Naive thymus-derived CD4-positive, alpha-beta T cell (primary cell): ENCODE data around the gene KCNIP3. TPM values are rescaled to one million over a fixed set of nuclear protein-coding genes. Genes with fewer than 3 reads are reported as not detected.

Source experiments
- ATAC-seq: fragments of 150-1000 bp; cut with Tn5 transposase; 2 replicates; pipeline ENCODE4 v1.10.0; 2021; ENCODE audit warnings: mild to moderate bottlenecking, moderate library complexity
- CTCF ChIA-PET: fragments of 350-600 bp; sonication (Branson Sonifier 250); formaldehyde crosslinking; loops from one replicate; lab custom pipeline; 2021; ENCODE audit warnings: antibody characterized with exemption; lab: Charles Lee
- POLR2A ChIA-PET: fragments of 350-600 bp; sonication (Branson Sonifier 250); formaldehyde crosslinking; loops from one replicate; lab custom pipeline; 2021; ENCODE audit warnings: antibody characterized with exemption, inconsistent platforms; lab: Charles Lee
- DNase-seq, 9 donors: peaks; one replicate each; pipeline versions ENCODE4 v3.0.0 to v3.0.0-alpha.2; 2020 to 2022; ENCODE audit warnings: mixed read lengths in 1 of 9
- H3K27ac ChIP-seq: one replicate; pipeline ENCODE4 v1.7.0; 2013; ENCODE audit warnings: mild to moderate bottlenecking, low read depth, low read length, moderate library complexity
- H3K27me3 ChIP-seq, 2 donors: one replicate each; pipeline ENCODE4 v1.7.0; 2013; ENCODE audit warnings: low read length in 2 of 2, mild to moderate bottlenecking in 2 of 2, moderate library complexity in 2 of 2; ENCODE audit not compliant: control insufficient read depth in 2 of 2, insufficient read depth in 2 of 2
- H3K36me3 ChIP-seq, 3 experiments: 1 replicate in 2 of 3; 2 replicates in 1 of 3; pipeline ENCODE4 v1.7.0; 2013; ENCODE audit warnings: low read length in 3 of 3, mild to moderate bottlenecking in 3 of 3, moderate library complexity in 1 of 3; ENCODE audit not compliant: insufficient read depth in 3 of 3, control insufficient read depth in 2 of 3
- H3K4me1 ChIP-seq, 2 donors: one replicate each; pipeline ENCODE4 v1.7.0; 2013; ENCODE audit warnings: low read length in 2 of 2, mild to moderate bottlenecking in 2 of 2, moderate library complexity in 1 of 2; ENCODE audit not compliant: control insufficient read depth in 2 of 2, insufficient read depth in 2 of 2
- H3K4me3 ChIP-seq: 2 replicates; pipeline ENCODE4 v1.7.0; 2013; ENCODE audit warnings: mild to moderate bottlenecking, low read length
- H3K9me3 ChIP-seq, 3 experiments: 1 replicate in 2 of 3; 2 replicates in 1 of 3; pipeline ENCODE4 v1.7.0; 2013; ENCODE audit warnings: low read length in 3 of 3; ENCODE audit not compliant: control insufficient read depth in 2 of 3
- H3K27ac Mint-ChIP-seq, 9 donors: one replicate each; pipeline ENCODE4 v1.8.0; 2020 to 2022; ENCODE audit warnings: mixed read lengths in 9 of 9, mild to moderate bottlenecking in 8 of 9, moderate library complexity in 5 of 9, inconsistent platforms in 2 of 9
- H3K27me3 Mint-ChIP-seq, 5 donors: one replicate each; pipeline ENCODE4 v1.8.0; 2021 to 2022; ENCODE audit warnings: mixed read lengths in 5 of 5, mild to moderate bottlenecking in 1 of 5
- H3K36me3 Mint-ChIP-seq, 5 donors: one replicate each; pipeline ENCODE4 v1.8.0; 2020 to 2022; ENCODE audit warnings: mixed read lengths in 5 of 5, mild to moderate bottlenecking in 3 of 5, inconsistent platforms in 1 of 5
- H3K4me1 Mint-ChIP-seq, 7 donors: one replicate each; pipeline ENCODE4 v1.8.0; 2020 to 2022; ENCODE audit warnings: mixed read lengths in 7 of 7, mild to moderate bottlenecking in 3 of 7, inconsistent platforms in 1 of 7
- H3K4me3 Mint-ChIP-seq, 10 donors: one replicate each; pipeline ENCODE4 v1.8.0; 2020 to 2022; ENCODE audit warnings: mild to moderate bottlenecking in 10 of 10, mixed read lengths in 10 of 10, moderate library complexity in 6 of 10, inconsistent platforms in 2 of 10
- H3K9me3 Mint-ChIP-seq, 11 donors: one replicate each; pipeline ENCODE4 v1.8.0; 2020 to 2022; ENCODE audit warnings: mixed read lengths in 11 of 11, mild to moderate bottlenecking in 4 of 11, inconsistent platforms in 1 of 11, moderate library complexity in 1 of 11
- intact Hi-C, 2 donors: fragments of 100-400 bp; cut with micrococcal nuclease; formaldehyde crosslinking; loops; one replicate each; pipeline ENCODE4 v1.15.1; 2023
- polyA plus RNA-seq, 2 donors: library from polyadenylated mRNA; unstranded; fragments of 300-500 nt; fragmentation: Illumina TruSeq; gene quantifications; one replicate each; pipeline ENCODE4 v1.2.3, GENCODE V29; 2021
- total RNA-seq, 6 experiments: library from RNA in 5 of 6; stranded (reverse) in 5 of 6; gene quantifications; 1 replicate in 5 of 6; 2 replicates in 1 of 6; pipeline ENCODE4 v1.2.3 and lab custom pipeline; 2021 to 2026

KCNIP3 gene
- total and polyA plus RNA-seq, 7 experiments from 2014 or later = 1.0 TPM; not detected in 6

GRCh38 chr2:95344215-95344583 lies 47.1 kb downstream of the KCNIP3 start:
- Mint-ChIP-seq H3K27me3 (peaks cover 39 to 55% (median 42%) of the 10 kb centered on the region in 5 donors), H3K4me1 (peaks cover 0 to 3% (median 0%) of the 10 kb centered on the region in 7 donors), H3K9me3 (no peaks in the 10 kb centered on the region), H3K36me3 (no peaks in the 10 kb centered on the region), H3K4me3 (peak overlapping the region in 1 of 10 donors; percentile 21), H3K27ac (no peak overlapping the region)
- H3K27me3 ChIP-seq = peaks cover 3 to 9% of the 10 kb centered on the region in 2 donors
- intact Hi-C loops = loop anchor here in 1 of 2 donors (10.0 kb wide), 1 partner anchor 269 kb away; no protein-coding TSS in a partner anchor
- H3K4me3 ChIP-seq = no peak overlapping the region
- ATAC-seq (no peak), DNase-seq (no peak)
- H3K36me3 ChIP-seq = no peaks in the 10 kb centered on the region
- no peak overlapping the region for H3K27ac ChIP-seq
- ChIA-PET POLR2A (no interaction called here), CTCF (no interaction called here)
- H3K9me3 ChIP-seq = no peaks in the 10 kb centered on the region
- no peaks in the 10 kb centered on the region for H3K4me1 ChIP-seq

DNA sequence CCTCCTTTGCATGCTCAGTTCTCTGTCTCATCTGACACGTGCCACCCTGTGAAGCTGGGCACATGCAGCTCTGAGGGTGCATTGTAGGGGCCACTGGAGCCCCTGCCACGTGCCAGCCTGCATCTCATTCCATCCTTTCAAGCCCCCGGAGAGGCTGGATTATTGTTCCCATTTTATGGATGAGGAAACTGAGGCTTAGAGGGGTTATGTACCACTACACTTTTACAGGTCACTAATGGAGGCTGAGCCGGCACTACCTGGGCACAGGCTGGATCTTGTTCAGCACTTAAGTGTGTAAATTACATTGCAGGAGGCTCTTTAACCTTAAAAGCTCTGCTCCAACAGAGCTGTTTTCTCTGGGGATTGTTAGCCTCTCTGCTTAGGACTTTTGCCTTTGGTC lies 47.5 kb downstream of the KCNIP3 start:
- no peaks in the 10 kb centered on the region for H3K9me3 Mint-ChIP-seq
- intact Hi-C loops = loop anchor here in 1 of 2 donors (10.0 kb wide), 1 partner anchor 270 kb away; no protein-coding TSS in a partner anchor
- ATAC-seq (no peak), DNase-seq (no peak)
- H3K27me3 ChIP-seq = peaks cover 3 to 9% of the 10 kb centered on the region in 2 donors
- peaks cover 0 to 3% (median 0%) of the 10 kb centered on the region in 7 donors for H3K4me1 Mint-ChIP-seq
- H3K4me3 Mint-ChIP-seq = peak overlapping the region in 7 of 10 donors; percentile 3 to 84 (median 33)
- H3K4me3 ChIP-seq = no peak overlapping the region
- H3K36me3 Mint-ChIP-seq = no peaks in the 10 kb centered on the region
- CTCF ChIA-PET = no interaction called here
- H3K27ac ChIP-seq = no peak overlapping the region
- H3K27me3 Mint-ChIP-seq = peaks cover 39 to 60% (median 41%) of the 10 kb centered on the region in 5 donors
- POLR2A ChIA-PET = no interaction called here
- H3K9me3 ChIP-seq = no peaks in the 10 kb centered on the region
- H3K4me1 ChIP-seq = no peaks in the 10 kb centered on the region
- no peak overlapping the region for H3K27ac Mint-ChIP-seq
- no peaks in the 10 kb centered on the region for H3K36me3 ChIP-seq

DNA sequence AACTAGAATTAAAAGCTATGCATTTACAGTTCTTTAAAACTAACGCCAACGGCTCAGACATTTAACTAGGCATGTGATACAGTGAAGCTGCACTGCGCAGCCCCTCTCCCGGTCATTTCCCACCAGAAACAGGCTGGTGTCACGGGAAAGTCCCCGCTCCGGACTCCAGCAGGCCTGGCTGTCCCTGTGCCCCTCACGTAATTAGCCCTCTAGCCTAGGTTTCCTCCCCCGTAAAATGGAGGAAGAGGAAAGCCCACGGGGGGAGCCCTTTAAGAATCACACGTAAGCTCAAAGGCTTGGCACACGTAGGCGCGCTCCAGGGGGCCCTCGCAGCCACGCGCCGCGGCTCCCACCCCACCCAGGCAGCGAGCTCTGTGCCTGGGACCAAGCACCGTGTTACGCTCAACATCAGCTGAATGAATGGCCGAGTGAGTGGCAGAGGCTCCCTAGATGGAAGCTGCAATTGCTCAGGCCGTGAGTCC lies 48.0 kb downstream of the KCNIP3 start:
- peak; percentile 14 for ATAC-seq
- H3K4me1 Mint-ChIP-seq = peaks cover 0 to 3% (median 0%) of the 10 kb centered on the region in 7 donors
- Histone ChIP-seq H3K36me3 (no peaks in the 10 kb centered on the region), H3K4me1 (no peaks in the 10 kb centered on the region), H3K4me3 (peak overlapping the region; percentile 43), H3K9me3 (no peaks in the 10 kb centered on the region), H3K27me3 (peaks cover 3 to 9% of the 10 kb centered on the region in 2 donors), H3K27ac (no peak overlapping the region)
- ChIA-PET POLR2A (no interaction called here), CTCF (no interaction called here)
- no peak for DNase-seq
- H3K4me3 Mint-ChIP-seq = peak overlapping the region; percentile 4 to 84 (median 77)
- no peak overlapping the region for H3K27ac Mint-ChIP-seq
- H3K27me3 Mint-ChIP-seq = peaks cover 38 to 60% (median 40%) of the 10 kb centered on the region in 5 donors
- H3K36me3 Mint-ChIP-seq = no peaks in the 10 kb centered on the region
- H3K9me3 Mint-ChIP-seq = no peaks in the 10 kb centered on the region
- intact Hi-C loops = loop anchor here in 1 of 2 donors (10.0 kb wide), 1 partner anchor 270 kb away; no protein-coding TSS in a partner anchor

DNA sequence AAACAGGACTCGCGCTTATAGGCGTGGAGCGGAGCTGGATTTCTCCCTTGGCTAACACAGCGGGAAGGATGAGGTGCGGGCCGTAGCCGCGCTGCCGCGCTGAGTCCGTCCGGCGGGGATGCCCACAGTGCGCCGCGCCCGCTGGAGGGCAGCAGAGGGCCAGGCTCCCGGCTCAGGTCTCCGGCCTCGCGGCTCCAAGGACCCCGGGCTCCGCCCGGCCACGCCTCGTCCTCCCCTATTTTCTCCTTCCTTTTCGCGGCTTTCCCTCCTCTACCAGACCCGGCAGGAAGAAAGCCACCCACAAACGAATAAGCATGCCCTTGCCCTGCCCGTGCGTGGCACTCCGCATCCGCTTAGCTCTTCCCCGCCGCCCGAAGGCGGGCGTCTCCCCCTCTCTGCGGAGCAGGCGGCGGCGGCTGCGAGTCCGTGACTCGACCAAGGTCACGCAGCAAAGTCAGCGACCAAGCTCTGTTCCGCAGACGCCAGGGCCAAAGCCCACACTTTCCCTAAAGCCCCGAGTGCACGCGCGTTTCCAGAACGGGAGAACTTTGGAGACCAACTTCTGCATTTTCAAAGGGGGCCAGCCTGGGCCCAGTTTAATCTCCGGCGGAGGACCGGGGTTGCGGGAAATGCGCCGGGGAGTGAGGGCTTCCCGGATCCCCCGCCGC lies 48.5 kb downstream of the KCNIP3 start:
- no peaks in the 10 kb centered on the region for H3K4me1 ChIP-seq
- no peaks in the 10 kb centered on the region for H3K9me3 Mint-ChIP-seq
- H3K27ac Mint-ChIP-seq = no peak overlapping the region
- intact Hi-C loops = loop anchor here (1.0 to 10.0 kb wide), 2 partner anchors 57 to 271 kb away; partner anchors contain the start of gene FAHD2A (in 1 of the 2)
- peaks cover 3 to 9% of the 10 kb centered on the region in 2 donors for H3K27me3 ChIP-seq
- H3K4me3 Mint-ChIP-seq = peak overlapping the region; percentile 68 to 84 (median 77)
- ChIA-PET CTCF (no interaction called here), POLR2A (no interaction called here)
- no peaks in the 10 kb centered on the region for H3K36me3 ChIP-seq
- H3K4me1 Mint-ChIP-seq = peaks cover 0 to 3% (median 0%) of the 10 kb centered on the region in 7 donors
- peaks cover 38 to 57% (median 40%) of the 10 kb centered on the region in 5 donors for H3K27me3 Mint-ChIP-seq
- H3K27ac ChIP-seq = no peak overlapping the region
- DNase-seq = peak in 7 of 9 donors; percentile 19 to 82 (median 37)
- no peaks in the 10 kb centered on the region for H3K36me3 Mint-ChIP-seq
- H3K4me3 ChIP-seq = peak overlapping the region; percentile 43
- no peaks in the 10 kb centered on the region for H3K9me3 ChIP-seq
- peak; percentile 80 for ATAC-seq

DNA sequence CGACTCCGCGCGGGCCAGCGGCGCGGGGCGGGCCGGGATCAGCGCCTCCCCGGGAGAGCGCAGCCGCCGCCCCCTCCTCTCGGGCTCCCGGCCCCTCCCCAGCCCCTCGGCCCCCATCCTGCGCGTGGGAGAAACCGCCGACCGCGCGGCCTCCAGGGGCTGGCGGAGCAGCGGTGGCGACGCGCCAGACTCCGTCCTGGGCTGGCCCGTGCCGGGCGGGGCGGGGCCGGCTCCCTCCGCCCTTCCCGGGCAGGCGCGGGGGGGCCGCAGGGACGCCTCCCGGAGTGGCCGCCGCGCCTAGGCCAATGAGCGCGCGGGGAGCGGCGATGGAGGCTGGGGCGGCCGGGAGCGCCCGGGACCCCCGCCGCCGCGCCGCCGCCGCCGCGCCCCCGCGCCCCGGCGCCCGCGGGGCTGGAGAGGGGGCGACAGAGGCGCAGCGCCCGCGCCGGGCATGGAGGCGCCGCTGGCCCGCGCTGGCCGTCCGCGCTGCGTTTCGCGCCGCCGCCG lies 49.1 kb downstream of the KCNIP3 start:
- ChIA-PET CTCF (no interaction called here), POLR2A (no interaction called here)
- Mint-ChIP-seq H3K4me1 (peaks cover 0 to 3% (median 0%) of the 10 kb centered on the region in 7 donors), H3K27me3 (peaks cover 36 to 54% (median 38%) of the 10 kb centered on the region in 5 donors), H3K4me3 (peak overlapping the region in 3 of 10 donors; percentile 79 to 84 (median 83)), H3K9me3 (no peaks in the 10 kb centered on the region), H3K36me3 (no peaks in the 10 kb centered on the region), H3K27ac (no peak overlapping the region)
- DNase-seq = peak in 1 of 9 donors; percentile 55
- H3K27ac ChIP-seq = no peak overlapping the region
- no peaks in the 10 kb centered on the region for H3K4me1 ChIP-seq
- ATAC-seq = no peak
- no peaks in the 10 kb centered on the region for H3K36me3 ChIP-seq
- intact Hi-C loops = loop anchor here (1.0 to 10.0 kb wide), 2 partner anchors 56 to 271 kb away; partner anchors contain the start of gene FAHD2A (in 1 of the 2)
- peaks cover 3 to 9% of the 10 kb centered on the region in 2 donors for H3K27me3 ChIP-seq
- H3K4me3 ChIP-seq = no peak overlapping the region
- H3K9me3 ChIP-seq = no peaks in the 10 kb centered on the region

- Mint-ChIP-seq H3K36me3 (no peaks in the 10 kb centered on the region), H3K27me3 (peaks cover 29 to 50% (median 31%) of the 10 kb centered on the region in 5 donors), H3K4me1 (peaks cover 0 to 3% (median 0%) of the 10 kb centered on the region in 7 donors), H3K9me3 (no peaks in the 10 kb centered on the region), H3K4me3 (peak overlapping the region in 5 of 10 donors; percentile 15 to 76 (median 33)), H3K27ac (no peak overlapping the region)
- Histone ChIP-seq H3K27ac (no peak overlapping the region), H3K27me3 (peaks cover 3 to 9% of the 10 kb centered on the region in 2 donors), H3K4me1 (no peaks in the 10 kb centered on the region), H3K36me3 (no peaks in the 10 kb centered on the region), H3K9me3 (no peaks in the 10 kb centered on the region), H3K4me3 (no peak overlapping the region)
- DNase-seq = peak in 1 of 9 donors; percentile 40
- intact Hi-C loops = loop anchor here (1.0 to 10.0 kb wide), 2 partner anchors 55 to 272 kb away; partner anchors contain the start of gene FAHD2A (in 1 of the 2)
- ChIA-PET POLR2A (no interaction called here), CTCF (no interaction called here)
- ATAC-seq = no peak
These were observed 49.9 kb downstream of the KCNIP3 start for GRCh38 chr2:95346738-95347671.
